GM18498 (cell line): ENCODE data around the gene SUN5.
A peak's percentile ranks its signal among the peaks of the same experiment; 100 is the strongest.
"Not testable (repeated sequence)": the region's sequence is repeated elsewhere in the genome, so short reads cannot be mapped to it uniquely, and the experiment has no call there.

Source experiments
- ATAC-seq: cut with Tn5 transposase; IDR thresholded peaks from one replicate; pipeline ENCODE4 v1.9.1; 2021; ENCODE audit warnings: mild to moderate bottlenecking, moderate library complexity; ENCODE audit not compliant: unreplicated experiment

Gene SUN5

GRCh38 chr20:32978009-32978335 is 26.3 kb downstream of the SUN5 start:
- no peak for ATAC-seq

GRCh38 chr20:32977281-32978008 is 26.8 kb downstream of the SUN5 start:
- no peak for ATAC-seq

GRCh38 chr20:32976746-32977145 is 27.5 kb downstream of the SUN5 start:
- no peak for ATAC-seq

- ATAC-seq: no peak
Measured at GRCh38 chr20:32975698-32976674, 28.2 kb downstream of the SUN5 start.

GRCh38 chr20:32975121-32975520 is 29.1 kb downstream of the SUN5 start:
- ATAC-seq: not testable (repeated sequence)

GRCh38 chr20:32974204-32975064 is 29.8 kb downstream of the SUN5 start:
- ATAC-seq: not testable (repeated sequence)

- ATAC-seq: no peak
Measured at GRCh38 chr20:32973077-32973717, 31.0 kb downstream of the SUN5 start.

GRCh38 chr20:32972181-32973076 is 31.8 kb downstream of the SUN5 start:
- ATAC-seq: peak; percentile 78

- peak; percentile 16 for ATAC-seq
Measured at GRCh38 chr20:32971703-32972161, 32.5 kb downstream of the SUN5 start.

GRCh38 chr20:32970973-32971300 is 33.3 kb downstream of the SUN5 start:
- no peak for ATAC-seq

GRCh38 chr20:32970115-32970972 is 33.9 kb downstream of the SUN5 start:
- ATAC-seq: no peak

- ATAC-seq: no peak
Measured at GRCh38 chr20:32969356-32970114, 34.7 kb downstream of the SUN5 start.

- no peak for ATAC-seq
Measured at GRCh38 chr20:32968478-32969241, 35.6 kb downstream of the SUN5 start.

- ATAC-seq: no peak
Measured at GRCh38 chr20:32967961-32968457, 36.2 kb downstream of the SUN5 start.

- ATAC-seq: no peak
Measured at GRCh38 chr20:32966881-32967781, 37.1 kb downstream of the SUN5 start.

GRCh38 chr20:32966382-32966781 is 37.9 kb downstream of the SUN5 start:
- ATAC-seq: no peak
